Caco-2 (cell line): Measurements from ENCODE around the gene TRAPPC4. TPM values are rescaled to one million over a fixed set of nuclear protein-coding genes. Genes with fewer than 3 reads are reported as not detected.
"Not testable (repeated sequence)": the region's sequence is repeated elsewhere in the genome, so short reads cannot be mapped to it uniquely, and the experiment has no call there.

Experiments used
- BruUV-seq: library from RNA; stranded (reverse); fragments of 400-500 nt; replicated peaks from 2 replicates; lab custom pipeline; 2021; lab: Mats Ljungman, UMichigan
- CTCF ChIA-PET: fragments of 300-600 bp; sonication (Branson Sonifier 250); formaldehyde crosslinking; loops from one replicate; lab custom pipeline; 2022; ENCODE audit warnings: antibody characterized with exemption; lab: Charles Lee
- POLR2A ChIA-PET: fragments of 300-600 bp; sonication (Branson Sonifier 250); formaldehyde crosslinking; loops from one replicate; lab custom pipeline; 2022; ENCODE audit warnings: antibody characterized with exemption; lab: Charles Lee
- DNase-seq, 2 experiments: peaks; one replicate each; pipeline versions ENCODE4 v3.0.0 to v3.0.0-alpha.2; 2020 to 2022
- H3K27me3 ChIP-seq: replicated peaks from 2 replicates; pipeline ENCODE4 v1.6.0; 2011; ENCODE audit warnings: low read length; ENCODE audit not compliant: control insufficient read depth, insufficient read depth
- H3K36me3 ChIP-seq: 2 replicates; pipeline ENCODE4 v1.5.1; 2011; ENCODE audit warnings: low read length; ENCODE audit not compliant: control insufficient read depth, insufficient read depth
- H3K4me1 ChIP-seq: fragments of 250-450 bp; sonication (Bioruptor Pico); 2 replicates; pipeline ENCODE4 v1.5.1; 2020; ENCODE audit warnings: mild to moderate bottlenecking
- H3K4me3 ChIP-seq: 2 replicates; pipeline ENCODE4 v1.5.1; 2011; ENCODE audit warnings: low read depth, mild to moderate bottlenecking, control low read depth, low read length
- H3K9me3 ChIP-seq: fragments of 250-450 bp; sonication (Bioruptor Pico); 2 replicates; pipeline ENCODE4 v1.5.1; 2020; ENCODE audit warnings: mild to moderate bottlenecking, moderate library complexity
- H3K27ac Mint-ChIP-seq: one replicate; pipeline ENCODE4 v1.8.0; 2022; ENCODE audit warnings: mixed read lengths; ENCODE audit not compliant: unreplicated experiment
- H3K27me3 Mint-ChIP-seq: one replicate; pipeline ENCODE4 v1.8.0; 2022; ENCODE audit warnings: mixed read lengths; ENCODE audit not compliant: insufficient read depth, unreplicated experiment
- H3K36me3 Mint-ChIP-seq: one replicate; pipeline ENCODE4 v1.8.0; 2022; ENCODE audit warnings: mild to moderate bottlenecking, mixed read lengths; ENCODE audit not compliant: insufficient read depth, unreplicated experiment
- H3K4me1 Mint-ChIP-seq: one replicate; pipeline ENCODE4 v1.8.0; 2022; ENCODE audit warnings: low read depth, mixed read lengths; ENCODE audit not compliant: unreplicated experiment
- H3K4me3 Mint-ChIP-seq: one replicate; pipeline ENCODE4 v1.8.0; 2022; ENCODE audit warnings: mild to moderate bottlenecking, moderate library complexity, mixed read lengths; ENCODE audit not compliant: unreplicated experiment
- H3K9me3 Mint-ChIP-seq: one replicate; pipeline ENCODE4 v1.8.0; 2022; ENCODE audit warnings: mixed read lengths; ENCODE audit not compliant: unreplicated experiment
- CTCF ChIP-seq, 2 experiments: fragments of 200-600 bp in 1 of 2; IDR thresholded peaks; 1 replicate in 1 of 2; 2 replicates in 1 of 2; pipeline versions ENCODE4 v1.5.1 to v1.8.0; 2011 to 2022; ENCODE audit warnings: antibody characterized with exemption in 1 of 2, control low read depth in 1 of 2, inconsistent platforms in 1 of 2, low read depth in 1 of 2, low read length in 1 of 2, mild to moderate bottlenecking in 1 of 2, moderate library complexity in 1 of 2; ENCODE audit not compliant: insufficient read depth in 1 of 2, severe bottlenecking in 1 of 2, unreplicated experiment in 1 of 2
- intact Hi-C: fragments of 100-400 bp; cut with micrococcal nuclease; formaldehyde crosslinking; loops from one replicate; pipeline ENCODE4 v1.10.0; 2022; ENCODE audit not compliant: unreplicated experiment
- total RNA-seq: library from RNA; stranded (reverse); gene quantifications from 2 replicates; pipeline ENCODE4 v1.2.3, GENCODE V29; 2022

Gene TRAPPC4
- total RNA-seq, 1 experiment from 2014 or later: 118 TPM

GRCh38 chr11:118988280-118988679 is 30.3 kb upstream of the TRAPPC4 start:
- no peak overlapping the region for H3K4me3 ChIP-seq
- Mint-ChIP-seq H3K36me3 (peaks cover 9% of the 10 kb centered on the region), H3K4me3 (no peak overlapping the region), H3K27ac (no peak overlapping the region), H3K4me1 (no peaks in the 10 kb centered on the region), H3K27me3 (no peaks in the 10 kb centered on the region), H3K9me3 (no peaks in the 10 kb centered on the region)
- DNase-seq: no peak
- H3K36me3 ChIP-seq: no peaks in the 10 kb centered on the region
- H3K9me3 ChIP-seq: 0 out of 2 replicates have a peak, but pooled peaks cover 4% of the 10 kb centered on the region
- BruUV-seq: no TSS peak
- ChIA-PET CTCF (interaction anchor here (0.7 kb wide), 1 partner anchor 9 kb away, joined by 3 read pairs; no protein-coding TSS in a partner anchor), POLR2A (no interaction called here)
- H3K4me1 ChIP-seq: no peaks in the 10 kb centered on the region
- no peaks in the 10 kb centered on the region for H3K27me3 ChIP-seq
- intact Hi-C loops: no loop called here
- no peak for TF ChIP-seq CTCF (IDR thresholded peaks at IDR 0.05; ENCODE audit: insufficient read depth in 1 of 2, low read depth in 1 of 2, low read length in 1 of 2, severe bottlenecking in 1 of 2, unreplicated experiment in 1 of 2)

DNA sequence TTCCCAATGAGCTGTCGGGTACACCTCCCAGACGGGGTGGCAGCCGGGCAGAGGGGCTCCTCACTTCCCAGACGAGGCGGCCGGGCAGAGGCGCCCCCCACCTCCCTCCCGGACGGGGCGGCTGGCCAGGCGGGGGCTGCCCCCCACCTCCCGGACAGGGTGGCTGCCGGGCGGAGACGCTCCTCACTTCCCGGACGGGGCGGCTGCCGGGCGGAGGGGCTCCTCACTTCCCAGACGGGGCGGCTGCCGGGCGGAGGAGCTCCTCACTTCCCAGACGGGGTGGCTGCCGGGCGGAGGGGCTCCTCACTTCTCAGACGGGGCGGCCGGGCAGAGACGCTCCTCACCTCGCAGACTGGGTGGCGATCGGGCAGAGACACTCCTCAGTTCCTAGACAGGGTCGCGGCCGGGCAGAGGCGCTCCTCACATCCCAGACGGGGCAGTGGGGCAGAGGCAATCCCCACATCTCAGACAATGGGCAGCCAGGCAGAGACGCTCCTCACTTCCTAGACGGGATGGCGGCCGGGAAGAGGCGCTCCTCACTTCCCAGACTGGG is 27.0 kb upstream of the TRAPPC4 start:
- CTCF ChIA-PET: not testable (repeated sequence)

GRCh38 chr11:118996926-118997626 is 21.5 kb upstream of the TRAPPC4 start:
- BruUV-seq: TSS peak; percentile 19
- H3K27me3 ChIP-seq: no peaks in the 10 kb centered on the region
- peaks cover 17% of the 10 kb centered on the region for H3K4me1 ChIP-seq
- H3K9me3 ChIP-seq: 0 out of 2 replicates have a peak, but pooled peaks cover 4% of the 10 kb centered on the region
- H3K36me3 ChIP-seq: 0 out of 2 replicates have a peak, but pooled peaks cover 10% of the 10 kb centered on the region
- ChIA-PET CTCF (interaction anchor here (0.6 to 1.2 kb wide), 4 partner anchors 9 to 351 kb away, joined by 3 read pairs; no protein-coding TSS in a partner anchor), POLR2A (interaction anchor here (0.5 to 2.6 kb wide), 17 partner anchors 18 to 376 kb away, joined by 3 to 24 read pairs (median 5); partner anchors contain the start of genes DDX6, DPAGT1, RPS25 and TRAPPC4)
- Mint-ChIP-seq H3K27ac (peak overlapping the region; percentile 94), H3K27me3 (no peaks in the 10 kb centered on the region), H3K4me1 (peaks cover 24% of the 10 kb centered on the region), H3K9me3 (no peaks in the 10 kb centered on the region), H3K36me3 (peaks cover 46% of the 10 kb centered on the region), H3K4me3 (peak overlapping the region; percentile 96)
- DNase-seq: peak in 1 of 2 experiments; percentile 41
- peak; percentile 28 to 29 for TF ChIP-seq CTCF (IDR thresholded peaks at IDR 0.05; ENCODE audit: insufficient read depth in 1 of 2, low read depth in 1 of 2, low read length in 1 of 2, severe bottlenecking in 1 of 2, unreplicated experiment in 1 of 2)
- intact Hi-C loops: no loop called here
- peak overlapping the region; percentile 75 for H3K4me3 ChIP-seq

More for the DNA sequence above, 27.0 kb upstream of the TRAPPC4 start:
- H3K36me3 Mint-ChIP-seq, H3K9me3 ChIP-seq, H3K4me1 Mint-ChIP-seq, H3K9me3 Mint-ChIP-seq, H3K4me3 Mint-ChIP-seq, H3K27ac Mint-ChIP-seq, H3K27me3 Mint-ChIP-seq, H3K4me3 ChIP-seq, H3K36me3 ChIP-seq, POLR2A ChIA-PET, intact Hi-C loops, H3K27me3 ChIP-seq, H3K4me1 ChIP-seq, DNase-seq, BruUV-seq: not testable (repeated sequence)
